SIG-M5 treated with dmso at 0.1 percent for 504 hours (cell line): ENCODE data around the gene CLEC6A.
A peak's percentile ranks its signal among the peaks of the same experiment; 100 is the strongest.
"Not testable (repeated sequence)": the region's sequence is repeated elsewhere in the genome, so short reads cannot be mapped to it uniquely, and the experiment has no call there.

Experiments
- DNase-seq: peaks from one replicate; lab custom pipeline; 2025; ENCODE audit not compliant: unreplicated experiment; lab: John Stamatoyannopoulos, UW

CLEC6A gene

GRCh38 chr12:8455727-8456360, at the start of gene CLEC6A:
Gene CLEC6A (plus strand): TSS chr12:8455962. CDS start chr12:8456112, 150 bp downstream.
- DNase-seq, result peak; percentile 82

GRCh38 chr12:8419576-8419975, 36.2 kb upstream of the CLEC6A start:
- not testable (repeated sequence) for DNase-seq

- DNase-seq, result no peak
Measured at GRCh38 chr12:8420506-8420905, 35.3 kb upstream of the CLEC6A start.

- not testable (repeated sequence) for DNase-seq
Measured at GRCh38 chr12:8444536-8445278, 11.1 kb upstream of the CLEC6A start.

GRCh38 chr12:8445731-8446130, 10.0 kb upstream of the CLEC6A start:
- DNase-seq, result no peak

- no peak for DNase-seq
Measured at GRCh38 chr12:8446642-8447547, 8.9 kb upstream of the CLEC6A start.

- DNase-seq, result no peak
Measured at GRCh38 chr12:8449355-8449859, 6.4 kb upstream of the CLEC6A start.

- DNase-seq, result no peak
Measured at GRCh38 chr12:8452036-8452435, 3.7 kb upstream of the CLEC6A start.

- DNase-seq, result peak; percentile 96
Measured at GRCh38 chr12:8453021-8453513, 2.7 kb upstream of the CLEC6A start.

- no peak for DNase-seq
Measured at GRCh38 chr12:8453796-8454195, 2.0 kb upstream of the CLEC6A start.

- DNase-seq, result peak; percentile 23
Measured at GRCh38 chr12:8455271-8455670, 491 bp upstream of the CLEC6A start.

GRCh38 chr12:8461426-8461825, 5.7 kb downstream of the CLEC6A start:
- DNase-seq, result no peak

- no peak for DNase-seq
Measured at GRCh38 chr12:8465301-8465996, 9.7 kb downstream of the CLEC6A start.

- peak; percentile 12 for DNase-seq
Measured at GRCh38 chr12:8466241-8466640, 10.5 kb downstream of the CLEC6A start.

GRCh38 chr12:8471090-8471489, 15.3 kb downstream of the CLEC6A start:
- no peak for DNase-seq

GRCh38 chr12:8475508-8476203, 19.9 kb downstream of the CLEC6A start:
- no peak for DNase-seq

- DNase-seq, result no peak
Measured at GRCh38 chr12:8482571-8483061, 26.9 kb downstream of the CLEC6A start.

- DNase-seq, result no peak
Measured at GRCh38 chr12:8483079-8483478, 27.3 kb downstream of the CLEC6A start.

- no peak for DNase-seq
Measured at GRCh38 chr12:8491646-8492530, 36.1 kb downstream of the CLEC6A start.
